ENCODE data around the gene FAM174A.

DNA sequence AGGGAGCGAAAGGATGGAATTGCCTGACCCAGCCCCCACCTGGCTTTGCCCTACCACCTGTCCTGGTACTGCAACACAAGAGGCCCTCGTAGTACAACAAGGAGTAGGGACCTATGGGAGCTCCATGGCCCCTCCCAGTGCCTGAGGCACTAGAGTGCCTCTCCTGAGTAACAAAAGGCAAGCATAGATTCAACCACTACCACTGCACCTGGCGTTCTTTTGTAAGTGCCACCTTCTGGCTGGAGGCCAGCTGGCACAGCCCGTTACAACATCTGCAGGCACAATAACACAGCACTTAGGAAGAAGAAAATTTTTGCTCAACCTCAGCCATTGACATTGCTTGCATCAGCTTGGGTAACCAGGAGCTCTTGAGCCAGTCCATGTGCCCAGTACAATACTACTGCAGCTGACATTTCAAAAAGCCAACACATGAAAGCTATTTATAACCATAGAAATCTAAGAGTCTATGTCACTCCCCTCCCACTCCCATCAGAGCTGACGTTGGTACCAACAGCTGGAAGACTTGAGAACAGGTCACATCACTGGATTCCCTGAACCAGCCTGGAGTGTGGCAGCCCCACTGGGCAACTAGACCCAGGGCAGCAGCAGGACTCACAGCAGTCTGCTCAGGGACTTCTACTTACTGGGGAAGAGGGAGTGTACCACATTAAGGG lies 17.7 kb upstream of the FAM174A start:
- TF ChIP-seq RAD21 (IDR thresholded peaks at IDR 0.05; ENCODE audit: low read length) (no peak), EZH2phosphoT487 (IDR thresholded peaks at IDR 0.05; ENCODE audit: borderline replicate concordance, low read depth) (no peak), RFX5 (IDR thresholded peaks at IDR 0.05; ENCODE audit: low read length) (no peak), RCOR1 (IDR thresholded peaks at IDR 0.05; ENCODE audit: low read length) (no peak), NRF1 (IDR thresholded peaks at IDR 0.05; ENCODE audit: low read depth, low read length) (no peak), FOXM1 (IDR thresholded peaks at IDR 0.05; ENCODE audit: low read depth) (no peak), EP300 (IDR thresholded peaks at IDR 0.05; ENCODE audit: borderline replicate concordance in 1 of 2, low read depth in 1 of 2, low read length in 1 of 2) (no peak), MAX (IDR thresholded peaks at IDR 0.05; ENCODE audit: low read depth) (no peak), JUND (IDR thresholded peaks at IDR 0.05) (no peak), TAF1 (IDR thresholded peaks at IDR 0.05; ENCODE audit: borderline replicate concordance, low read depth, low read length) (no peak), SIN3A (IDR thresholded peaks at IDR 0.05; ENCODE audit: borderline replicate concordance, low read depth, low read length) (no peak)
- TF ChIP-seq, protein P1, sequence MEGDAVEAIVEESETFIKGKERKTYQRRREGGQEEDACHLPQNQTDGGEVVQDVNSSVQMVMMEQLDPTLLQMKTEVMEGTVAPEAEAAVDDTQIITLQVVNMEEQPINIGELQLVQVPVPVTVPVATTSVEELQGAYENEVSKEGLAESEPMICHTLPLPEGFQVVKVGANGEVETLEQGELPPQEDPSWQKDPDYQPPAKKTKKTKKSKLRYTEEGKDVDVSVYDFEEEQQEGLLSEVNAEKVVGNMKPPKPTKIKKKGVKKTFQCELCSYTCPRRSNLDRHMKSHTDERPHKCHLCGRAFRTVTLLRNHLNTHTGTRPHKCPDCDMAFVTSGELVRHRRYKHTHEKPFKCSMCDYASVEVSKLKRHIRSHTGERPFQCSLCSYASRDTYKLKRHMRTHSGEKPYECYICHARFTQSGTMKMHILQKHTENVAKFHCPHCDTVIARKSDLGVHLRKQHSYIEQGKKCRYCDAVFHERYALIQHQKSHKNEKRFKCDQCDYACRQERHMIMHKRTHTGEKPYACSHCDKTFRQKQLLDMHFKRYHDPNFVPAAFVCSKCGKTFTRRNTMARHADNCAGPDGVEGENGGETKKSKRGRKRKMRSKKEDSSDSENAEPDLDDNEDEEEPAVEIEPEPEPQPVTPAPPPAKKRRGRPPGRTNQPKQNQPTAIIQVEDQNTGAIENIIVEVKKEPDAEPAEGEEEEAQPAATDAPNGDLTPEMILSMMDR (IDR thresholded peaks at IDR 0.05): no peak
- TF ChIP-seq, protein P2, sequence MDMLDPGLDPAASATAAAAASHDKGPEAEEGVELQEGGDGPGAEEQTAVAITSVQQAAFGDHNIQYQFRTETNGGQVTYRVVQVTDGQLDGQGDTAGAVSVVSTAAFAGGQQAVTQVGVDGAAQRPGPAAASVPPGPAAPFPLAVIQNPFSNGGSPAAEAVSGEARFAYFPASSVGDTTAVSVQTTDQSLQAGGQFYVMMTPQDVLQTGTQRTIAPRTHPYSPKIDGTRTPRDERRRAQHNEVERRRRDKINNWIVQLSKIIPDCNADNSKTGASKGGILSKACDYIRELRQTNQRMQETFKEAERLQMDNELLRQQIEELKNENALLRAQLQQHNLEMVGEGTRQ (IDR thresholded peaks at IDR 0.05; ENCODE audit: borderline replicate concordance, low read depth, low read length): no peak
- TF ChIP-seq, protein P3, sequence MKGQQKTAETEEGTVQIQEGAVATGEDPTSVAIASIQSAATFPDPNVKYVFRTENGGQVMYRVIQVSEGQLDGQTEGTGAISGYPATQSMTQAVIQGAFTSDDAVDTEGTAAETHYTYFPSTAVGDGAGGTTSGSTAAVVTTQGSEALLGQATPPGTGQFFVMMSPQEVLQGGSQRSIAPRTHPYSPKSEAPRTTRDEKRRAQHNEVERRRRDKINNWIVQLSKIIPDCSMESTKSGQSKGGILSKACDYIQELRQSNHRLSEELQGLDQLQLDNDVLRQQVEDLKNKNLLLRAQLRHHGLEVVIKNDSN (IDR thresholded peaks at IDR 0.05; ENCODE audit: borderline replicate concordance, low read depth): no peak

Data from SK-N-SH (cell line).